ENCODE measurements around the gene NUDC.
"Not testable (repeated sequence)": the region's sequence is repeated elsewhere in the genome, so short reads cannot be mapped to it uniquely, and the experiment has no call there.

The NUDC gene

DNA sequence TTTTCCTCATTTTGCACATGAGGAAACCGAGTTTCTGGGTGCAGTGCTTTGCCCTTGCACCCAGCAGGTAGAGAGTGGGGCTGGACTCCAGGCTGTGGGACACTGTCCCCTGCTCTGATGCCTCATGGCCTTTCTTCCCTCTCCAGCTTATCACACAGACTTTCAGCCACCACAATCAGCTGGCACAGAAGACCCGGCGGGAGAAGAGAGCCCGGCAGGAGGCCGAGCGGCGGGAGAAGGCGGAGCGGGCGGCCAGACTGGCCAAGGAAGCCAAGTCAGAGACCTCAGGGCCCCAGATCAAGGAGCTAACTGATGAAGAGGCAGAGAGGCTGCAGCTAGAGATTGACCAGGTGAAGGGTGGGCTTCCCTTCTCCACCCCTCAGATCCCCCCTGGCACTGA is 19.8 kb downstream of the NUDC start:
- TF ChIP-seq CTCF (IDR thresholded peaks at IDR 0.05; ENCODE audit: borderline replicate concordance, control extremely low read depth, extremely low read depth, insufficient read depth, missing control alignments): no peak
- in situ Hi-C loops (cut with MboI; ENCODE audit: low sequenced_read_pairs, unreplicated experiment): no loop called here
- no peak for DNase-seq (ENCODE audit: low spot score)

- in situ Hi-C loops (cut with MboI; ENCODE audit: low sequenced_read_pairs, unreplicated experiment): no loop called here
- DNase-seq (ENCODE audit: low spot score): no peak
- TF ChIP-seq CTCF (IDR thresholded peaks at IDR 0.05; ENCODE audit: borderline replicate concordance, control extremely low read depth, extremely low read depth, insufficient read depth, missing control alignments): no peak
Measured at GRCh38 chr1:26942656-26943055, 21.1 kb downstream of the NUDC start.

DNA sequence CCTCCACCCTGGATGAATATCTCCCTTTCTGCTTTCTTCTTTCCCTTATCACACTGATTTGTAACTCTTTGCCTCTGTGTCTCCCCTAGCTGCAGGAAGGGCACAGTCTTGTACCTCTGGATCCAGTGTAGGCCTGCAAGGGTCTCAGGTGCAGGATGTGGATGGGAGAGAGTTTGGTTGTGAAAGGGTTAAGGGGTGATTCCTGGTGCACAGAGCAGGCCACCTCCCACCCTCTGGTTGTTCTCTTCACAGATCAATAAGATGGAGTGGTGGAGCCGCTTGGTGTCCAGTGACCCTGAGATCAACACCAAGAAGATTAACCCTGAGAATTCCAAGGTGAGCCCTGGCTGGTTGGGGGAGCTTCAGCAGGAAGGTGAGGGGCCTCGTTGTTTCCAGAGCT is 23.6 kb downstream of the NUDC start:
- no peak for TF ChIP-seq CTCF (IDR thresholded peaks at IDR 0.05; ENCODE audit: borderline replicate concordance, control extremely low read depth, extremely low read depth, insufficient read depth, missing control alignments)
- DNase-seq (ENCODE audit: low spot score): no peak
- in situ Hi-C loops (cut with MboI; ENCODE audit: low sequenced_read_pairs, unreplicated experiment): no loop called here

DNA sequence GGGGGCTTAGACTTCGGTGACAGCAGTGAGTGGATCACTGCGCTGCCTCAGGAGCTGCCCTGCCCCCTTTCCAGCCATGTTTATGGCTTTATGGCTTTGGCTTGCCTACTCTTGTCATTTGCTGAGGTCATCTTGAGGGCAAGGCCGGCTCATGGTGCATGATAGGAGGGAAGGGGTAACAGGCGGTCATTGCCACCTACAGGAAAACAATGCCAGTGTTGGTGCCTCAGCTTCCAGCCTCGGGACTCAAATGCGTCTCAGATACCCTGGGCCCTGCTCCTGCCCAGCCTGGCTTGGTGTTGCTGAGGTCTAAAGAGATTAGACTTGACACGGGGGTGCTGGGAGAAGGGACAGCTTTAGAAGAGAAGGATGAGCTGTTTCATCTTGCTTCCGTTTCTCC is 24.2 kb downstream of the NUDC start:
- in situ Hi-C loops (cut with MboI; ENCODE audit: low sequenced_read_pairs, unreplicated experiment): no loop called here
- TF ChIP-seq CTCF (IDR thresholded peaks at IDR 0.05; ENCODE audit: borderline replicate concordance, control extremely low read depth, extremely low read depth, insufficient read depth, missing control alignments): no peak
- no peak for DNase-seq (ENCODE audit: low spot score)

- TF ChIP-seq CTCF (IDR thresholded peaks at IDR 0.05; ENCODE audit: borderline replicate concordance, control extremely low read depth, extremely low read depth, insufficient read depth, missing control alignments): no peak
- in situ Hi-C loops (cut with MboI; ENCODE audit: low sequenced_read_pairs, unreplicated experiment): no loop called here
- no peak for DNase-seq (ENCODE audit: low spot score)
Measured at GRCh38 chr1:26946270-26946669, 24.7 kb downstream of the NUDC start.

- DNase-seq (ENCODE audit: low spot score); in situ Hi-C loops (cut with MboI; ENCODE audit: low sequenced_read_pairs, unreplicated experiment): not testable (repeated sequence)
Measured at GRCh38 chr1:26948725-26949057, 27.1 kb downstream of the NUDC start.

GRCh38 chr1:26949266-26949925 is 27.9 kb downstream of the NUDC start:
- DNase-seq (ENCODE audit: low spot score): no peak
- in situ Hi-C loops (cut with MboI; ENCODE audit: low sequenced_read_pairs, unreplicated experiment): no loop called here
- no peak for TF ChIP-seq CTCF (IDR thresholded peaks at IDR 0.05; ENCODE audit: borderline replicate concordance, control extremely low read depth, extremely low read depth, insufficient read depth, missing control alignments)

Data from GM13976 (cell line).